NCI-H524 treated with DMSO at 0.1 percent for 48 hours (cell line): ENCODE results near the gene PANK1.
"Not testable (repeated sequence)": the region's sequence is repeated elsewhere in the genome, so short reads cannot be mapped to it uniquely, and the experiment has no call there.

Experiments
- DNase-seq: peaks from one replicate; lab custom pipeline; 2025; lab: John Stamatoyannopoulos, UW

The PANK1 gene

DNA sequence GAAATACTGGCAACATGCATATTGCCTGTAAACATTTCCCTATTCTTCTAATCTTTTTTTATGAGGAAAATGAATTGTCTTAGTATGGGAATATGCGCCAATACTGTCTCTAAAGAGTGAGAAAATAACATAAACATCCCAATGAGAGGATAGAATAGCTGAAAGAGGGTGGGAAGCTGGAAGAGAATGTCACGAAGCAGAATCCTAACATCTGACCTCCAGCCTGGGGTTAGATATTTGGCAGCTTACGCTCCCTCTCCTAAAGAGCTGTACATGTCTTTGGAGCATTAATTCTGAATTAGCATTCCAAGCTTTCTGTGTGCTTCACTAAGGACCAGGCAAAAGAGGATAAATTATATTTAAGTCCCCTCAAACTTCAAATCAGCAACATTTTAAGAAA, 78.0 kb downstream of the PANK1 start:
- DNase-seq = no peak

DNA sequence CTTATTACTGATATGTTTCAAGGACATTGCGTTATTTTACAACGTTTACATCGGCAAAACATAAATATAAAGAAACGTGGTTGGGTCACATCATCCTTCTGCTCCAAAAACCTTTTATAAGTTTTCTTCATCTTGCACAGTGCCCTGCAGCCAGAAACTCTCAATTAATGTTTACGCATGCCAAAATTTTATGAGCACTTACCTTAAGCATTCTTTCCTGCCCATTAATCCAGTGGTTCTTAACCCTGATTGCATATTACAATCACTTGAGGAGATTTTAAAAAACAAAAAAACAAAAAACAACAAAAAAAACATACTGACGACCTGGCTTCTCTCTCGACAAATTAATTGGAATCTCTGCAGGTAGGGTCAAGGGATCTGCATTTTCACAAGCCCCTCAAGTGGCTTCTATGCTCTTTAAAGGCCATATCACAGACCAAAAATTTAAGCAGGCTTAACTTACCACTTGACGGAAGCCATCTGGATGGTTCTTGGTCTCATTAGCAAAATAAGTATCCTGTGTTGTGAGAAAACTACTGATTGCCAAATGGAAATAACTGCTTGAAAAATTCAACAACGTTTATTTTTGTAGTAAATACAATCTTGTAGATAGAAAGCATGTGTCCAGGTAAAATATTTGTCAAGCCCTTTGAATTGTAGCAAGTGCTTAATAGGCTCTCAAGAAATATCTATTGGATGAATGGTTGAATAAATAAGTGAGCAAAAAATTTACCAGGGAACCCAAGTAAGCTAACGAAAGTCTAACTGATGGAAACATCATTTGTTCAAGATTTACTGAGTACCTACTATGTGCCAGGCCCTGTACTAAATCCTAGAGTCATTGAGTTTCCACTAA, 78.7 kb downstream of the PANK1 start:
- DNase-seq = no peak

GRCh38 chr10:89565180-89565579, 79.9 kb downstream of the PANK1 start:
- no peak for DNase-seq

GRCh38 chr10:89563861-89564478, 81.1 kb downstream of the PANK1 start:
- DNase-seq = no peak

DNA sequence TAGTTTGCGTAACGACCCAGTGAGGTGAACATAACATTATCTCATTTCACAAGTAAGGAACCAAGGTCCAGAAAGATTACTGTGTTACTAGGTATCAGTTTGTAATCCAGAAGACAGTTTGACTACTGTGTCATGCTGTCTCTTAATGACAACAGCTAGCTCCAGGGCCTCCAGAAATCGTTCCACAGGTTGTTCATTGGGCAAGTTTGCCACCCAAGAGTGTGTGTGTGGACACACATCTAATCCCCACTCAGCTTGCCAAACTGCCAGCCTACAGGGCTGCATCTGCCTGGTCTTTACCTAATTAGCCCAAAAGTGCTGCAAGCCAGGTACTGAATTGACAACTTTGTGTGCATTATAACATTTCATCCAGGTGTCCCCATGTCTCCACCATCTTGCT, 81.7 kb downstream of the PANK1 start:
- no peak for DNase-seq

- DNase-seq = no peak
Measured at GRCh38 chr10:89556600-89556999, 88.4 kb downstream of the PANK1 start.

GRCh38 chr10:89555688-89556445, 89.2 kb downstream of the PANK1 start:
- no peak for DNase-seq

GRCh38 chr10:89554433-89554832, 90.6 kb downstream of the PANK1 start:
- DNase-seq = no peak

- no peak for DNase-seq
Measured at GRCh38 chr10:89553064-89553734, 91.8 kb downstream of the PANK1 start.

- no peak for DNase-seq
Measured at GRCh38 chr10:89552213-89552612, 92.8 kb downstream of the PANK1 start.

- DNase-seq = no peak
Measured at GRCh38 chr10:89550509-89550908, 94.5 kb downstream of the PANK1 start.

GRCh38 chr10:89549510-89549909, 95.5 kb downstream of the PANK1 start:
- DNase-seq = no peak

- no peak for DNase-seq
Measured at GRCh38 chr10:89548673-89549072, 96.4 kb downstream of the PANK1 start.

DNA sequence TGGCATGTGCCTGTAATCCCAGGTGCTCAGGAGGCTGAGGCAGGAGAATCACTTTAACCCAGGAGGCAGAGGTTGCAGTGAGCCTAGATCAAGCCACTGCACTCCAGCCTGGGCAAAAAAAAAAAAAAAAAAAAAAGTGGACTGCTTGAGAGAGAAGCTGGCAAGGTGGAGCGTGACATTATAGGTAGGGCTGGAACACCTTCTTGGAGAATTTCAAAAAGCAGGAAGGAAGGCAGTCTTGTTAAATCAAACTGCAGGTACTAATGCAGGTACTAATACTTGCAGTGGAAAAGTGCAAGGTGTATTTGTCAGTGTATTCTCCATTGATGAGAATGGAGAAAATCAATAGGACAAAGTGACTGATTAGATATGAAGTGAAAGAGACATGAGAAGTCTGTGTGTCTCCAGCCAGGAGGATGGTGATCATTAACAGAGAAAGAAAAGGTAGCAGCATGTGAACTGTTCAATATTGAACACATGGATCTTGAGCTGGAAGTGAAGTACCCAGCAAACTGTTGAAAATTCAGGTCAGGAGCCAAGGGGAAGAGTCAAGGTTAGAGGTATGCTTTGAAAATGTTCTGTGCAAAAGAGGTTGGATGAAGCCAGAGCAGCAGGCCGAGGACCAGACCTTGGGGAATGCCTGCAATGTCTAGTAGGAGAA, 97.1 kb downstream of the PANK1 start:
- no peak for DNase-seq

GRCh38 chr10:89546651-89547050, 98.4 kb downstream of the PANK1 start:
- not testable (repeated sequence) for DNase-seq

DNA sequence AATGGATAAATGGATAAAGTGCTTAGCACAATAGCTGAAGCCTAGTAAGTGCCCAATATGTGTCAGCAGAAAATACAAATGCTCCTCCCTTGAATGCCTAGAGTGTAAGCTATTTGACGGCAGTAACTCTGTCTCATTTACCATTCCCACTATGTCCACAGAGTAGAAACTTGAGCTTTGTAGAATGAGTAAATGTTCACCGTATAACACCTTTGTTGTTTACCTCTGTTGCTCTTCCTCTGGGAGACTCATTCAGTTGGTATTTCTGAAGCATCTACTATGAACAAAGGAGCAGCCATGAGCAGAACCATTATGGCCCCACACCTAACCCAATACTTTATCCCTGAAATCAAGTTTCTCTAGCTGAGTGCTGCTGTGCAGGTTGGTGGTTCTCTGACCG, 101.2 kb downstream of the PANK1 start:
- no peak for DNase-seq

- no peak for DNase-seq
Measured at GRCh38 chr10:89540420-89540949, 104.6 kb downstream of the PANK1 start.

- no peak for DNase-seq
Measured at GRCh38 chr10:89537364-89537763, 107.7 kb downstream of the PANK1 start.

- DNase-seq = no peak
Measured at GRCh38 chr10:89536013-89536354, 109.1 kb downstream of the PANK1 start.

GRCh38 chr10:89535171-89536012, 109.7 kb downstream of the PANK1 start, which contains the start of gene SLC16A12:
Gene SLC16A12 (minus strand): TSS chr10:89535594. CDS start chr10:89462578, 73,016 bp downstream.
- DNase-seq = no peak

DNA sequence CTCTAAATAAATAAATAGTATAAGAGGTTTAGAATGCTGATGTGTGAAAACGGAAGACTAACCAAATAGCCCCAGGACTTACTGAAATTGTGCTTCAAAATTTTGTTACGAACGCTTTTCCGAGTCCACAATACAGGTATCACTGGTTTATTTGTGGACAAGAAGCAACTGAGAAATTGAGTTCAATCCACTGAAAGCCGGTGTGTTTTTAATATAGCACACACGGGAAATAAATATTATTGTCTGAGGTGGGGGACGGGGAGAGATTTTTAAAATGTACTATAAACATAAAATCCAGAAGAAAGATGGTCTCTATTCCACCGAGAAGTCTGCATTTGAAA, 110.2 kb downstream of the PANK1 start:
- no peak for DNase-seq
